H1 (cell line): ENCODE measurements around the gene RCHY1.
"Not testable (repeated sequence)": the region's sequence is repeated elsewhere in the genome, so short reads cannot be mapped to it uniquely, and the experiment has no call there.

ENCODE experiments used
- CEBPB ChIP-seq: IDR thresholded peaks from 2 replicates; pipeline ENCODE4 v1.6.1; 2012; ENCODE audit warnings: low read depth, low read length
- CHD1 ChIP-seq: IDR thresholded peaks from 2 replicates; pipeline ENCODE4 v1.6.1; 2012; ENCODE audit warnings: low read depth, low read length, improper control_type of control experiment
- EGR1 ChIP-seq: IDR thresholded peaks from 2 replicates; pipeline ENCODE4 v1.6.1; 2011; ENCODE audit warnings: low read depth, low read length, borderline replicate concordance
- EP300 ChIP-seq, 2 experiments: IDR thresholded peaks; 1 replicate in 1 of 2; 2 replicates in 1 of 2; pipeline ENCODE4 v1.6.1; 2011 to 2012; ENCODE audit warnings: low read depth in 2 of 2, low read length in 2 of 2, mild to moderate bottlenecking in 2 of 2, borderline replicate concordance in 1 of 2, inconsistent platforms in 1 of 2, moderate library complexity in 1 of 2
- KDM1A ChIP-seq: fragments of 200-600, 300-600 bp; sonication (generic); IDR thresholded peaks from 2 replicates; pipeline ENCODE4 v1.7.1; 2016; ENCODE audit warnings: mild to moderate bottlenecking, low read length, borderline replicate concordance
- NRF1 ChIP-seq: IDR thresholded peaks from 2 replicates; pipeline ENCODE4 v1.6.1; 2011; ENCODE audit warnings: mild to moderate bottlenecking, low read depth, low read length, improper control_type of control experiment
- PHF8 ChIP-seq: fragments of 200-600 bp; sonication (generic); conservative IDR thresholded peaks from 2 replicates; pipeline ENCODE4 v1.7.1; 2012; ENCODE audit warnings: low read depth, mild to moderate bottlenecking, inconsistent platforms, low read length, moderate library complexity
- POLR2A ChIP-seq, 2 experiments: IDR thresholded peaks; 1 replicate in 1 of 2; 2 replicates in 1 of 2; pipeline ENCODE4 v1.6.1; 2011; ENCODE audit warnings: low read depth in 2 of 2, low read length in 2 of 2, mild to moderate bottlenecking in 2 of 2; ENCODE audit errors: control extremely low read depth in 1 of 2
- POLR2AphosphoS5 ChIP-seq: IDR thresholded peaks from 2 replicates; pipeline ENCODE4 v1.6.1; 2011; ENCODE audit warnings: low read depth, low read length
- SP1 ChIP-seq: IDR thresholded peaks from 2 replicates; pipeline ENCODE4 v1.6.1; 2011; ENCODE audit warnings: low read depth, low read length
- SUZ12 ChIP-seq: fragments of 200-600 bp; sonication (generic); IDR thresholded peaks from 2 replicates; pipeline ENCODE4 v1.6.1; 2012; ENCODE audit warnings: mild to moderate bottlenecking, inconsistent platforms, low read length, moderate library complexity, mixed read lengths
- TF ChIP-seq, protein P1 (sequence below), 3 experiments: IDR thresholded peaks; 1 replicate in 2 of 3; 2 replicates in 1 of 3; pipeline versions ENCODE4 v1.5.1 to v1.6.1; 2011; ENCODE audit warnings: low read length in 3 of 3, mild to moderate bottlenecking in 3 of 3, inconsistent platforms in 2 of 3, low read depth in 1 of 3, moderate library complexity in 1 of 3; ENCODE audit not compliant: insufficient read depth in 1 of 3; ENCODE audit errors: control extremely low read depth in 1 of 3
- TF ChIP-seq, protein P2 (sequence below): IDR thresholded peaks from 2 replicates; pipeline ENCODE4 v1.6.1; 2012; ENCODE audit warnings: low read length, inconsistent platforms

DNA sequence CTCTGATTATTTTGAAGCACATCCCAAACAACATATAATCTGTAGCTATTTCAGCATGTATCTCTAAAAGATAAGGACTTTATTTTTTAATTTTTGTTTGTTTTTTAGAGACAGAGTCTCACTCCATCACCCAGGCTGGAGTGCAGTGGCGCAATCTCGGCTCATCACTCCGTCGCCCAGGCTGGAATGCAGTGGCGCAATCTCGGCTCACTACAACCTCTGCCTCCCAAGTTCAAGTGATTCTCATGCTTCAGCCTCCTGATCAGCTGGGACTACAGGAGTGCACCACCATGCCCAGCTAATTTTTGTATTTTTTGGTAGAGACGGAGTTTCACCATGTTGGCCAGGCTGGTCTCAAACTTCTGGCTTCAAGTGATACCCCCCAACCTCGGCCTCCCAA lies 30.0 kb upstream of the RCHY1 start:
- not testable (repeated sequence) for TF ChIP-seq POLR2AphosphoS5; POLR2A (IDR thresholded peaks at IDR 0.05; ENCODE audit: control extremely low read depth in 1 of 2, low read depth in 2 of 2, low read length in 2 of 2); CHD1; SUZ12; NRF1; EGR1; SP1; KDM1A; EP300 (IDR thresholded peaks at IDR 0.05; ENCODE audit: borderline replicate concordance in 1 of 2, low read depth in 2 of 2, low read length in 2 of 2); CEBPB; PHF8
- TF ChIP-seq, protein P1, sequence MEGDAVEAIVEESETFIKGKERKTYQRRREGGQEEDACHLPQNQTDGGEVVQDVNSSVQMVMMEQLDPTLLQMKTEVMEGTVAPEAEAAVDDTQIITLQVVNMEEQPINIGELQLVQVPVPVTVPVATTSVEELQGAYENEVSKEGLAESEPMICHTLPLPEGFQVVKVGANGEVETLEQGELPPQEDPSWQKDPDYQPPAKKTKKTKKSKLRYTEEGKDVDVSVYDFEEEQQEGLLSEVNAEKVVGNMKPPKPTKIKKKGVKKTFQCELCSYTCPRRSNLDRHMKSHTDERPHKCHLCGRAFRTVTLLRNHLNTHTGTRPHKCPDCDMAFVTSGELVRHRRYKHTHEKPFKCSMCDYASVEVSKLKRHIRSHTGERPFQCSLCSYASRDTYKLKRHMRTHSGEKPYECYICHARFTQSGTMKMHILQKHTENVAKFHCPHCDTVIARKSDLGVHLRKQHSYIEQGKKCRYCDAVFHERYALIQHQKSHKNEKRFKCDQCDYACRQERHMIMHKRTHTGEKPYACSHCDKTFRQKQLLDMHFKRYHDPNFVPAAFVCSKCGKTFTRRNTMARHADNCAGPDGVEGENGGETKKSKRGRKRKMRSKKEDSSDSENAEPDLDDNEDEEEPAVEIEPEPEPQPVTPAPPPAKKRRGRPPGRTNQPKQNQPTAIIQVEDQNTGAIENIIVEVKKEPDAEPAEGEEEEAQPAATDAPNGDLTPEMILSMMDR (IDR thresholded peaks at IDR 0.05; ENCODE audit: control extremely low read depth in 1 of 3, insufficient read depth in 1 of 3, low read depth in 1 of 3, low read length in 3 of 3), result not testable (repeated sequence)
- TF ChIP-seq, protein P2, sequence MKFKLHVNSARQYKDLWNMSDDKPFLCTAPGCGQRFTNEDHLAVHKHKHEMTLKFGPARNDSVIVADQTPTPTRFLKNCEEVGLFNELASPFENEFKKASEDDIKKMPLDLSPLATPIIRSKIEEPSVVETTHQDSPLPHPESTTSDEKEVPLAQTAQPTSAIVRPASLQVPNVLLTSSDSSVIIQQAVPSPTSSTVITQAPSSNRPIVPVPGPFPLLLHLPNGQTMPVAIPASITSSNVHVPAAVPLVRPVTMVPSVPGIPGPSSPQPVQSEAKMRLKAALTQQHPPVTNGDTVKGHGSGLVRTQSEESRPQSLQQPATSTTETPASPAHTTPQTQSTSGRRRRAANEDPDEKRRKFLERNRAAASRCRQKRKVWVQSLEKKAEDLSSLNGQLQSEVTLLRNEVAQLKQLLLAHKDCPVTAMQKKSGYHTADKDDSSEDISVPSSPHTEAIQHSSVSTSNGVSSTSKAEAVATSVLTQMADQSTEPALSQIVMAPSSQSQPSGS, result not testable (repeated sequence)
